ENCODE data around the gene MGAT4B.

Gene MGAT4B

DNA sequence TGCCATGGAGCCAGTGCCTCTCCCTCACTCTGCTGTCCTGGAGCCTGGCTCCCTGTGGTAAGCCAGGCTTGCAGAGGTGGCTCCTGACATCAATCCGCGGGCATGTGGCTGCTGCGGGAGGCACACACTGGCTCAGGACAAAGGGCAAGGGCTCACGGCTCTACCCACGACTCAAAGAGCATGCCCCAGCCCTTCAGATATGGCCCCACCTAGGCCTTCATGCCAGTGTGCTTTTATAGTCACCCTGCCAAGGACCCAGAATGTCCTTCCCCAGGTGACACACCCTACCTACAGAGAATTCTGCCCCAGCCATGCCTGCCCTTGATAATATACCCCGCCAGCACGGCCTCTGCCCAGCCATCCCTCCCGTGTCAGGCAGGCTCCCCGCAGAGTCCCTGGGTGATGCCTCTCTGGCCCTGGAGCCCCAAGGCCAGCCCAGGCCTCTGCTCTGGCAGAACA is 1.6 kb downstream of the MGAT4B start:
- TF ChIP-seq, protein P1, sequence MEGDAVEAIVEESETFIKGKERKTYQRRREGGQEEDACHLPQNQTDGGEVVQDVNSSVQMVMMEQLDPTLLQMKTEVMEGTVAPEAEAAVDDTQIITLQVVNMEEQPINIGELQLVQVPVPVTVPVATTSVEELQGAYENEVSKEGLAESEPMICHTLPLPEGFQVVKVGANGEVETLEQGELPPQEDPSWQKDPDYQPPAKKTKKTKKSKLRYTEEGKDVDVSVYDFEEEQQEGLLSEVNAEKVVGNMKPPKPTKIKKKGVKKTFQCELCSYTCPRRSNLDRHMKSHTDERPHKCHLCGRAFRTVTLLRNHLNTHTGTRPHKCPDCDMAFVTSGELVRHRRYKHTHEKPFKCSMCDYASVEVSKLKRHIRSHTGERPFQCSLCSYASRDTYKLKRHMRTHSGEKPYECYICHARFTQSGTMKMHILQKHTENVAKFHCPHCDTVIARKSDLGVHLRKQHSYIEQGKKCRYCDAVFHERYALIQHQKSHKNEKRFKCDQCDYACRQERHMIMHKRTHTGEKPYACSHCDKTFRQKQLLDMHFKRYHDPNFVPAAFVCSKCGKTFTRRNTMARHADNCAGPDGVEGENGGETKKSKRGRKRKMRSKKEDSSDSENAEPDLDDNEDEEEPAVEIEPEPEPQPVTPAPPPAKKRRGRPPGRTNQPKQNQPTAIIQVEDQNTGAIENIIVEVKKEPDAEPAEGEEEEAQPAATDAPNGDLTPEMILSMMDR (IDR thresholded peaks at IDR 0.05; ENCODE audit: low read depth, low read length): no peak
- peak overlapping the region; percentile 72 for H3K4me3 ChIP-seq (ENCODE audit: low read depth, low read length)

DNA sequence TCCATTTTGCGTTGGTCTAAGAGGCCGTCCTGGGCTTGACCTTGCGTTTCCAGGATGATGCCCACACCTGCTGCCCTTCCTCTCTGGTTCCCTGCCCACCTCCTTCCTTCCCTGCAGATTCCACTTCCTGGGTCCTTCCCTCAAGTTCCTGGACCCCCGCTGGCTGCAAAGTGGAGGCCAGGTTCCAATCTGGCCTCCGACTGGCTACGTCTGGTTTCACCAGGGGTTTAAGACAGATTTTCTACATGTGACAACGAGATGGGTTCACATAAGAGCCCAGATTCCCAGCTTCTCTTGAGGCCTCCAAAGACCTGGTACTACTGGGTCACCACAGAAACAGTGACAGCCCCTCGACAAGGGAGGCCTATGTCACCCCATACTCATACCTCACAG is 2.1 kb downstream of the MGAT4B start:
- H3K4me3 ChIP-seq (ENCODE audit: low read depth, low read length): peak overlapping the region; percentile 72; the same call in 1 of the 2 replicates
- TF ChIP-seq, protein P1 (IDR thresholded peaks at IDR 0.05; ENCODE audit: low read depth, low read length): no peak

DNA sequence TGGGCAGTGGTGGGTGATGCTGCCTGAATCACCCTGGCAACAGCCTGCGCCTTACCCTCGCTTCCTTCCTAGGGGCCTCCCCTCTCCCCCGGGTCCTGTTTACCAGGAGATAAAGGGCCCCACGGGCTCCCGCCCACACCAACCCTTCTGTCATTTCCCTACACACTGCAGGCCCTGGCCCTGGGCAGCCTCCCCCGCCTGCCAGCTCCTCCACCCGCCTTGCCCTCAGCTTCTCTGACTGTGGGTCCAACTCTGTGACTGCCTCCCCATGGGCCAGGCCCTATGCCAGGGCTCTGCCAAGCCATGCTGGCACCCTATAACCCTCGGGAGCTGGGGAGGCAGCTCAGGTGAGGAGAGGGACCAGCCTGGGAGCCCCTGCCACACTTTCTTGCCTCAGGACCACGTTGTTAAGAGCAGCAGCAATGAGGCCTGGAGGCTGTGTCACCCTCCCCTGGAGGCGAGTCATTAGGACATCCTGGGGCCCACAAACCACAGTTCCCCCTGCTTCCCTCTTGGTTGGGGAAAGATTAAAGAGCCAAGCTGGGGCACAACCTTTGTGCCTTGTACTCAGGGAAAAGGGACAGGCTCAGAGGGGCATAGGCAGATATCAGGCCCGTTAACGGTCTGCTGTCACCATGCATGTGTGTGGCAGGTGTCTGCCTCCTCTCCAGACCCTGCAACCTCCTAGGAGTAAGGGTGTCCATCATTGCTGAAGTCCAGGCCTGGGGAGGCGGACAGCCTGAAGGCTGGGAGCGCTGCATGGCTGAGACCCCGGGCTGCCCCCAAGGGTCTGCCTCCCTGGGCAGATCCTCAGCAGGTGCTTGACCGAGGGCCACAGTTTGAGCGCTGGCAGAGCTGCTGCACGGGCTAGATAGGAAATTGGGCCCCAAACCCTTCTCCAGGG is 2.8 kb downstream of the MGAT4B start:
- TF ChIP-seq, protein P1 (IDR thresholded peaks at IDR 0.05; ENCODE audit: low read depth, low read length): no peak
- H3K4me3 ChIP-seq (ENCODE audit: low read depth, low read length): no peak overlapping the region

DNA sequence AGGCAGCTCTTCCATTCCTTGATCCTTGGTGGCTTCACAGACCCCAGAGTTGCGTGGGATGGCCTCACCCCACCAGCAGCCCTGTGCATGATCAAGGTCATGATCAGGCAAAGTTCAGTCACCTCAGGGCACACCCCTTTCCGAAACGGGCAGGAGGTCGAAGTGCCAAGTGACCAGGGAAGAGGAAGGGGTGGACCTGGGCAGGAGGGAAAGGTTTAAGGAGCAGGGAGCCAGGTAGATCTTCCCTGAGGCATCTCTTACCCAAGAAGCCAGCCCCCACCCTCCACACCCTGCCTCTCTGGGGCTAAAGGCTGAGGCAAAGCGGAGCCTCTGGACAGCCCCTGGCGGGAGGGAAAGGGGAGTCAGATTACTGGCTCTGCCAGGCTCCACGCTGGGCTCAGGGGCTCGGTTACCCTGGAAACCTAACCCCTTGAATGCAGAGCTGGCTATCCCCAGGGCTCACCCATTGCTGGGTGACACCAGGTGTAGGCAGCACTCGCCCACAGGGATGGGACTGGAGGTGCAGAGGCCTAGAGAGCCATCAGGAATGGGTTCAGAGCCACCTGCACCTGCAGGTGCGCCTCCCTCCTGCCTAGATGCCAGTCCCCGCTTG is 3.6 kb downstream of the MGAT4B start:
- H3K4me3 ChIP-seq (ENCODE audit: low read depth, low read length): no peak overlapping the region
- TF ChIP-seq, protein P1 (IDR thresholded peaks at IDR 0.05; ENCODE audit: low read depth, low read length): no peak

DNA sequence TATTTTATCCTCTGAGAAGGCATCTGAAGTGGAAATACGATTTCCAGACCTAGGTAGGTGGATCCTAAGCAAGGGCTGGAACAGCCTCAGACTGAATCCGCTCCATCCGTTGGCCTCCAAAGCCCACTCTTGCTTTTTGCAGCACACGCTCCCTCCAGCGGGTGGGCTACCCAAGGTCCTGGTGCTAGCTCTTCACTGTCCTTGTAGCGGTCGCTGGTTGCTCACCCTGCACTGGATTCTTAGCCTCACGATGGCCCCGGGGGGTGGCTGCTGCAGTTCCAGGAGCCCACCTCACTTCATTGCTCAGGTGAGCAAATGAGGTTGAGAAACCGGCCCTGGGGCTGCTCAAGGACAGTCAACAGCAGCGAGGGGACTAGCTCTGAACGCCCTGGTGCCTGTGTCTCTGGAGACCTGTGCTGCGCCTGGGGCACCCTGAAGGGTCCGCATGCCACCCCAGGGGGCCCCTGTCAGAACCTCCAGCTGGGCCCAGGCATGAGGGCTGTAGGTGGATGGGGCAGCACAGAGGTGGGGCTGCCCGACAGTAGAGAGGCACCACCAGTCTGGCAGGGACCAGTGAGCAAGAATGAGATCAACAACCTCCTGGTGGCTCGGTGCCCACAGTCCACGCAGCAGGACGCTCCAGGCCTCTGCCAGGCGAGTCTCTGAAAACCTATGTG is 4.3 kb downstream of the MGAT4B start:
- H3K4me3 ChIP-seq (ENCODE audit: low read depth, low read length): no peak overlapping the region
- TF ChIP-seq, protein P1 (IDR thresholded peaks at IDR 0.05; ENCODE audit: low read depth, low read length): no peak

DNA sequence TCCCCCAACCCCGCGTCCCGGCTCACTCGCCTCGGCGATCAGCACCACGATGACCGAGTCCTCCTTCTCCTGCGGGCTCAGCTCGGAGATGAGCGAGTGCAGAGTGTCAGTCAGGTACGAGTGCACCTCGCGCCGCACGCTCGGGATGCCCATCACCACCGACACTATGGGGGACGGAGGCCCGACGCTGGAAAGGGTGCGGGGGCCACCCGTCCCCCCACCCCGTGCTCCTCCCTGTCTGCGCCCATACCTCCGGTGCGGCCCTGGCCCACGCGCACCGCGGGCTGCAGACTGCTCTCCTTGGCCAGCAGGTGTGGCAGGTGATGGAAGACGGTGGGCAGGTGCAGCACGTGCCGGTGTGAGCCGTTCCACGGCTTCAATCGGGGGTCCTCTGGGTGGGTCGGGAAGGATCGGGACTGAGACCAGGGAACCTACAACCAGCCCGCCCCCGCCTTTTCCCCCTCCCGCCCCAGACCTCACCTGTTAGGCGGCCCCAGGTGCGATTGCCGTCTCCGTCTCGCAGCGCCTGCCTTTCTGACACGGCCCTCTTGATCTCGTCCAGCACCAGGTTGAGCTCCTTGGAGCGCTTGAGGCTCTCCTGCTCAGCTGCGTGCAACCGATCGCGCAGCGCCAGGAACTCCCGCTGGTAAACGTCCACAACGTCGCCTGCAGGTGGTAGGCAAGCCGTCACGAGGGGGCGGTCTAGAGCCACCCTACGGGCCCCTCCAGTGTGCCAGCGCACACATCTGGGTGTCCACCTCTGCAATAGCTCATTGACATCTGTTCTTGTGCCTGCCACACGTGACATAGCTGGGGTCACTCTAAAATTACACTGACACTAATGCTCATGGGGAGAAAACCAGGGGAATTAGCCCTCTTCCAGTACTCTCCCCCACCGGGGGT is 5.1 kb downstream of the MGAT4B start:
- H3K4me3 ChIP-seq (ENCODE audit: low read depth, low read length): no peak overlapping the region
- TF ChIP-seq, protein P1 (IDR thresholded peaks at IDR 0.05; ENCODE audit: low read depth, low read length): no peak

Data from WI38 (cell line).